SJSA1 (cell line): ENCODE measurements around the gene CMTM6. TPM values are rescaled to one million over a fixed set of nuclear protein-coding genes. Genes with fewer than 3 reads are reported as not detected.
"Not testable (repeated sequence)": the region's sequence is repeated elsewhere in the genome, so short reads cannot be mapped to it uniquely, and the experiment has no call there.

Source experiments
- DNase-seq, 2 experiments: peaks; one replicate each; pipeline ENCODE4 v3.0.0-alpha.2; 2015 to 2020; ENCODE audit warnings: low spot score in 2 of 2, low read depth in 1 of 2
- H3K27ac ChIP-seq: fragments of 250-450 bp; sonication (Bioruptor Pico); 2 replicates; pipeline ENCODE4 v1.5.1; 2020; ENCODE audit warnings: mild to moderate bottlenecking, moderate library complexity
- H3K27me3 ChIP-seq: fragments of 250-450 bp; sonication (Bioruptor Pico); replicated peaks from 2 replicates; pipeline ENCODE4 v1.5.1; 2020; ENCODE audit warnings: mild to moderate bottlenecking, moderate library complexity
- H3K36me3 ChIP-seq: fragments of 250-450 bp; sonication (Bioruptor Pico); 2 replicates; pipeline ENCODE4 v1.5.1; 2020; ENCODE audit warnings: mild to moderate bottlenecking
- H3K4me1 ChIP-seq: fragments of 250-450 bp; sonication (Bioruptor Pico); replicated peaks from 2 replicates; pipeline ENCODE4 v1.6.1; 2021; ENCODE audit warnings: mild to moderate bottlenecking
- H3K4me3 ChIP-seq: fragments of 250-450 bp; sonication (Bioruptor Pico); 2 replicates; pipeline ENCODE4 v1.5.1; 2020; ENCODE audit warnings: mild to moderate bottlenecking
- H3K9me3 ChIP-seq: fragments of 250-450 bp; sonication (Bioruptor Pico); replicated peaks from 2 replicates; pipeline ENCODE4 v1.5.1; 2020; ENCODE audit warnings: mild to moderate bottlenecking
- total RNA-seq: library from RNA; depleted of rRNA; stranded (reverse); fragments of >200 nt; shearing (Covaris generic); gene quantifications from 2 replicates; pipeline ENCODE4 v1.2.3, GENCODE V29; 2014

CMTM6 gene
- total RNA-seq, 1 experiment from 2014 or later = 204 TPM

DNA sequence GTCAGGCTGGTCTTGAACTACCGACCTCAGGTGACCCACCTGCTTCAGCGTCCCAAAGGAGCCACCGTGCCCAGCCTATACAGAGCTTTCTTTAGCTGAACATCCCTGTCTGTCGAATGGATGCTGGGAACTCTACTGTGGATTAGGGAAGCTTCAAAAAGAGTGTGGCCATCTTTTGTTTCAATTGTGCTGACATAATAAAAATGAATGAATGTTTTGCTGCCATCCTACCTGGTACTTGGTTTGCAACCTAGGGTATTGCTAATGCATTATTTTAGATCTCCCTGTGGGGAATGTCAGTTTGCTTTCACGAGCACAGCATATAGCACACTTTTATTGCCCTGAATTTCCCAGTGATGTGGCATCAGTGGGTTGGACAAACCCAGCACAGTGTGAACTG lies 32.3 kb downstream of the CMTM6 start:
- H3K27ac ChIP-seq = peak overlapping the region; percentile 66
- peaks cover 41% of the 10 kb centered on the region for H3K36me3 ChIP-seq
- peak in 1 of 2 experiments; percentile 19 for DNase-seq

GRCh38 chr3:32469151-32469874 lies 33.3 kb downstream of the CMTM6 start:
- Histone ChIP-seq H3K4me1 (peaks cover 29% of the 10 kb centered on the region), H3K9me3 (0 out of 2 replicates have a peak, but pooled peaks cover 3% of the 10 kb centered on the region), H3K4me3 (no peak overlapping the region), H3K36me3 (peaks cover 40% of the 10 kb centered on the region), H3K27ac (peak overlapping the region; percentile 27; the same call in 1 of the 2 replicates), H3K27me3 (no peaks in the 10 kb centered on the region)
- no peak for DNase-seq

More for the DNA sequence above, 32.3 kb downstream of the CMTM6 start:
- Histone ChIP-seq H3K27me3 (no peaks in the 10 kb centered on the region), H3K9me3 (0 out of 2 replicates have a peak, but pooled peaks cover 3% of the 10 kb centered on the region), H3K4me3 (no peak overlapping the region), H3K4me1 (peaks cover 29% of the 10 kb centered on the region)

- no peak overlapping the region for H3K4me3 ChIP-seq
Measured at GRCh38 chr3:32467333-32468070, 35.1 kb downstream of the CMTM6 start.

GRCh38 chr3:32466808-32467207 lies 35.8 kb downstream of the CMTM6 start:
- not testable (repeated sequence) for H3K4me3 ChIP-seq, H3K27me3 ChIP-seq, H3K9me3 ChIP-seq, H3K27ac ChIP-seq, DNase-seq
- peaks cover 35% of the 10 kb centered on the region for H3K4me1 ChIP-seq
- peaks cover 28% of the 10 kb centered on the region for H3K36me3 ChIP-seq

More at GRCh38 chr3:32467333-32468070, 35.1 kb downstream of the CMTM6 start:
- no peak for DNase-seq
- H3K9me3 ChIP-seq = 0 out of 2 replicates have a peak, but pooled peaks cover 3% of the 10 kb centered on the region
- no peaks in the 10 kb centered on the region for H3K27me3 ChIP-seq
- H3K36me3 ChIP-seq = peaks cover 32% of the 10 kb centered on the region
- H3K4me1 ChIP-seq = peaks cover 29% of the 10 kb centered on the region
- H3K27ac ChIP-seq = no peak overlapping the region

DNA sequence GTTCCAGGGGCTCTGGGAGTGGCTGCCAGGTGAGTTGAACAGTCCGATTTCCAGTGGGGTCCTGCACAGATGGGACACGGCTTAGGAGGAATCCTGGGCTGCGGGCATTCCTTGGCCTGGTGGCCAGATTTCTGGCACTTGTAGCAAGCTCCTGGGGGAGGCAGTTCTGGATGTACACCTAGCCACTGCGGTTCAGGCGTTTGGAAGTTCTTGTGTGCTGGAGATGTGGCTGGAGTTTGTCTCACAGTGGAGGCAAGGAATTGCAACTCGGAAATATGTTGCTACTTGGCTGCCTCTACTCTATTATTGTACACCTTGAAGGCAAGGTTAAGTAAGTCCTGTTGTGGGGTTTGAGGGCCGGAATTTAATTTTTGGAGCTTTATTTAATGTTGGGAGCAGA lies 37.9 kb downstream of the CMTM6 start:
- Histone ChIP-seq H3K4me1 (peaks cover 41% of the 10 kb centered on the region), H3K36me3 (peaks cover 17% of the 10 kb centered on the region)
- not testable (repeated sequence) for H3K4me3 ChIP-seq, DNase-seq, H3K27ac ChIP-seq, H3K9me3 ChIP-seq, H3K27me3 ChIP-seq

GRCh38 chr3:32463415-32463814 lies 39.2 kb downstream of the CMTM6 start:
- H3K4me3 ChIP-seq, H3K27ac ChIP-seq, H3K9me3 ChIP-seq, H3K27me3 ChIP-seq, DNase-seq: not testable (repeated sequence)
- H3K4me1 ChIP-seq = peaks cover 31% of the 10 kb centered on the region
- H3K36me3 ChIP-seq = peaks cover 13% of the 10 kb centered on the region

GRCh38 chr3:32462191-32462986 lies 40.3 kb downstream of the CMTM6 start:
- H3K27me3 ChIP-seq, DNase-seq, H3K4me3 ChIP-seq, H3K36me3 ChIP-seq, H3K9me3 ChIP-seq: not testable (repeated sequence)
- 0 out of 2 replicates have a peak overlapping the region, but pooled peaks have one; percentile 21 for H3K27ac ChIP-seq
- peaks cover 30% of the 10 kb centered on the region for H3K4me1 ChIP-seq

DNA sequence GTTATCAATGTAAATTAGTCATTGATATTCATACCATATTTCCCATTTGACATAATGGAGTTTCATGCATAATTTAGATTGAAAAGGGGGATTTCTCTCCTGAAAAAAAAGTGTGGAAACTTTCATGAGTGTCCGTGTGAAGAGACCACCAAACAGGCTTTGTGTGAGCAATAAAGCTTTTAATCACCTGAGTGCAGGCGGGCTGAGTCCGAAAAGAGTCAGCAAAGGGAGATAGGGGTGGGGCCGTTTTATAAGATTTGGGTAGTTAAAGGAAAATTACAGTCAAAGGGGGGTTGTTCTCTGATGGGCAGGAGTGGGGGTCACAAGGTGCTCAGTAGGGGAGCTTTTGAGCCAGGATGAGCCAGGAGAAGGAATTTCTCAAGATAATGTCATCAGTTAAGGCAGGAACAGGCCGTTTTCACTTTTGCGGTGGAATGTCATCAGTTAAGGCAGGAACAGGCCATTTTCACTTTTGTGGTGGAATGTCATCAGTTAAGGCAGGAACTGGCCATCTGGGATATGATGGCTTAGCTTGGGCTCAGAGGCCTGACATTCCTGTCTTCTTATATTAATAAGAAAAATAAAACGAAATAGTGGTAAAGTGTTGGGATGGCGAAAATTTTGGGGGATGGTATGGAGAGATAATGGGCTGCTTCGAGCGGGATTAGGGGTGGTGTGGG lies 41.7 kb downstream of the CMTM6 start:
- not testable (repeated sequence) for H3K4me3 ChIP-seq, DNase-seq, H3K27me3 ChIP-seq, H3K36me3 ChIP-seq, H3K9me3 ChIP-seq
- 0 out of 2 replicates have a peak overlapping the region, but pooled peaks have one; percentile 17 for H3K27ac ChIP-seq
- H3K4me1 ChIP-seq = peaks cover 30% of the 10 kb centered on the region

DNA sequence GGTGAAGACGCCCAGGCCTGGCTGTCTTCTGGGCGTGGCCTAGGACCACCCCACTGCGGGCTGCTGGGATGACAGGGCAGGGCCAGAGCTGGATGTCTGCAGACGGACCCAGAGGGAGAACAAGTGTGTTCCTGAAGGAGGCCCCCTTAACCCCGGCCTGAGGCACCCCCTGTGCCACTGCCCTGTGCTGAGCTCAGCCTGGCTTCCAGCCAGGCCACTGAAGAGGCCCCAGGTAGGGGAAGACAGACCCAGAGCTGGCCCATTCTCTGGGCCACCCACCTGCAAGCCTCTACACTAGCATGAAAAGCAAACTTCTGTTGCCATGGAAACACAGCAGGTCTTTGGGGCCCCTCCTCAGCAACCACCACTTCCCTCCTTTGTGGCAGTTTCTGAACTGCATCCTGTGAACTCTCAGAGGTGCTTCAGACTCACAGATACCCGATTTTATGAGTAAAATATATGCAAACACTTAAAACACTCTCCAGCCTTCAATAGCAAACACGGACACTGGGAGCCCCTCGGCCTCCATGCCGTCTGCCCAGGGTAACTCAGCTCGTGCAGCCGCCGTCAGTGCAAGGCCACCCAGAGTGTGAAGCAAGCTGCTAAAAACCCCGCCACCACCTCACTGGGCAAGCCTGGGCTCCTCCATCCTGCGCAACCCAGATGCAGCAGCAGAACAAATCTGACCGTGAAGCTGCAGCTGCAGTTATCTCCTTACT lies 42.5 kb downstream of the CMTM6 start:
- Histone ChIP-seq H3K9me3 (no peaks in the 10 kb centered on the region), H3K27ac (peak overlapping the region; percentile 12; the same call in 1 of the 2 replicates), H3K36me3 (no peaks in the 10 kb centered on the region), H3K4me1 (peaks cover 30% of the 10 kb centered on the region), H3K27me3 (no peaks in the 10 kb centered on the region), H3K4me3 (no peak overlapping the region)
- peak; percentile 55 to 62 for DNase-seq

DNA sequence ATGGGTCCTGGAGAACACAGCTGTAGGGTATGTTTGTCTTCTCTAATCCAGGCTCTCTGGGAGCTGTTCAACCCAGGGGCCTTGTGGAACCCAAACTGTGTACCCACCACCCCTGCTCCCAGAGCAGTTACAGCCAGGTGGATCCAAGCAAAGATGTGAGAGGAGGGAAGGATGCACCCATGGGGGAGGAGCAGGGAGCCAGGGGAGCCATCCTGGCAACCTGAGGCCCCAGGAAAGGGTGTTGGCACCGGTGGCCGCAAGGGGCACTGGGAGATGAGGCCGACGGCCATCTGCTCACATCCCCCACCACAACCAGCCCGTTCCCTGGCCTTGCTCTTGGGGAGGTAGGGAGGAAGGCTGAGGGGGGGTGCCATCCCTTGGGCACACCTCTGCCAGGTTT lies 43.2 kb downstream of the CMTM6 start:
- H3K27me3 ChIP-seq = no peaks in the 10 kb centered on the region

GRCh38 chr3:32457971-32458471 lies 44.6 kb downstream of the CMTM6 start:
- Histone ChIP-seq H3K9me3 (no peaks in the 10 kb centered on the region), H3K4me3 (no peak overlapping the region), H3K27me3 (no peaks in the 10 kb centered on the region), H3K36me3 (no peaks in the 10 kb centered on the region), H3K4me1 (peaks cover 34% of the 10 kb centered on the region), H3K27ac (no peak overlapping the region)
- no peak for DNase-seq

More for the DNA sequence above, 43.2 kb downstream of the CMTM6 start:
- Histone ChIP-seq H3K9me3 (no peaks in the 10 kb centered on the region), H3K27ac (no peak overlapping the region), H3K4me1 (peaks cover 30% of the 10 kb centered on the region), H3K36me3 (no peaks in the 10 kb centered on the region), H3K4me3 (no peak overlapping the region)
- DNase-seq = no peak

DNA sequence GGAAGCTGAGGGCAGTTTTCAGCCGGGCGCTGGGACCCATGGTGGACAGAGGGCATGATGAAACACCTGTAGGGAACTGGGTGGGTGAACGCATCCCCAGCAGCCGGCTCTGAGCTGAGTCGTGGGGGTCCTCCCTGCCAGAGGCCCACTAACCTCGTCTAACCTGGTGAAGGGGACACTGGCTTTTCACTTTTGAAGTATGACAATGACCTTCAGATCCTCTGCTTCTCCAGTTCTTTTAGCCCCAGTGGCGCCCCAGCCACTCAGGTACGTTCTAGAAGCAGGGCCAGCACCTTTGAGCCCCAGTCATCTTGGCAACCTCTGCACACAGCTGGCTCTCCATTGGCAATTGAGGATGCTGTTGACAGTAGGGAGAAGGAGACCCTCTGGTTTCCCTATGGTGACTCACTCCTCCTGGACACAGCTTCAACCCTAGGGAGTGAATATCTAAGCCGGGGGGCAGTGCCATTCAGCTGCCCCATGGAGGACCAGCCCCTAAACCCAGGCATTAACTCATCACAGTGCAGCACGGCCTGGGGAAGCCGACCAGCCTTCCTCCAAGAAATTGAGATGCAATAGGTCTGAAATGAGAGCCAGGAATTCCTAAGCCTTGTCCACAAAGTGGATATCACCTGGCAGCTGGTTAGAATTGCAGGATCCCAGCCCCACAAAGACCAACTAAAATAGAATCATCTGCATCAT lies 46.1 kb downstream of the CMTM6 start:
- Histone ChIP-seq H3K9me3 (no peaks in the 10 kb centered on the region), H3K27me3 (no peaks in the 10 kb centered on the region), H3K4me3 (no peak overlapping the region), H3K4me1 (peaks cover 26% of the 10 kb centered on the region), H3K27ac (no peak overlapping the region), H3K36me3 (no peaks in the 10 kb centered on the region)
- DNase-seq = no peak
